ENCODE results near the gene LRFN5.
"Not testable (repeated sequence)": the region's sequence is repeated elsewhere in the genome, so short reads cannot be mapped to it uniquely, and the experiment has no call there.

The LRFN5 gene

DNA sequence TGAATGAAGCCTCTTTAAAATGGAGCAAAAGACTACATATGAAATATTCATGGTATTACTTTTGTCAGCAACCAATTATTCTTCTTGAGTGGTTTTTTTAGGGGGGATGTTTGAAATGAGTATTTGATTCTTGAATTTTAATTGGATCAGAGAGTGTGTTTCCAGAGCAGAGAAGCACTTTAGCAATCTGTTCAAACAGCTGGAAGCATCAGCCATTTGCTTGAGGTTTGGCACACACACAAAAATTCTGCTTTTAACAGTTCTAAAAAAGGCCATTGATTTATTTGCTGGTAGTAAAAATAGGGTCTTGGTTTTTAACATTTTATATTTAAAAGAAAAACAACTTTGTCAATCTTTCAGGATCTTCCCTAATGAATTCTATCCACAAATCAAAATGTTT lies 292.7 kb downstream of the LRFN5 start:
- DNase-seq: no peak

DNA sequence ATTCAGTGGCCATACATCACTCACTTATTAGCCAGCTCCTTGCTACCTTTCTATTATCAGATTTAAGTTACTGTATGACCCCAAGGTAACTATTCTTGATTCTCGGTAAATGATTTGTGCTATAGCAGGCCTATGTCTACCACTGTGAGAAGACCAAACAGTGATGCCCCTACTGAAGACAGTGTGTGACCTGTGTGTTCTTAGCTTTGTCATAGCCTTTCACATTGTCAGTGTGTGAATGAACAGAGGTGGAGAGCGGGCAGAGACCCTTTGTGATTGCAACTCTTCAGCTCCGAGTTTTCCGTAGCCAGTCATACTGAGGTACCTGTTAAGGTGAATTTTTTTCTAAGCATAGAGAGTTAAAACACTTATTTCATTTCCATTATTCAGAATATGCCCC lies 294.0 kb downstream of the LRFN5 start:
- no peak for DNase-seq

DNA sequence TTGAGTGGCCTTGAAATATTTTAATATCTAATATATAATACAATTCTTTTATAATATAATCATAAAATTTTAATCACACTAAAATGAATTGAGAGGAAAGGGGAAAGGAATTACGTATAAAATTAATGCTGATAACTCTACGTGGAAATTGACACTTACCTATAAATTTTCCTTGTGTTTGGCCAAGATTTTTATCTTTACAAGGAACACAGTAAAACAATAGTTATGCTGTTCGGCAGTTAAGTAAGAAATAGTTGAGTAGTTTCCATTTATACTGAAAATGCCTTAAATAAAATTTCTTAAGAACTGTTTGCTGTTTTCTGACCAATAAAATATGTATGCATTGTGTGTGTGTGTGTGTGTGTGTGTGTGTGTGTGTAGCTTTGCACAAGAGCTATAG lies 294.4 kb downstream of the LRFN5 start:
- no peak for DNase-seq

- DNase-seq: no peak
Measured at GRCh38 chr14:41905394-41905964, 298.8 kb downstream of the LRFN5 start.

GRCh38 chr14:41911155-41911554 lies 304.5 kb downstream of the LRFN5 start:
- DNase-seq: not testable (repeated sequence)

DNA sequence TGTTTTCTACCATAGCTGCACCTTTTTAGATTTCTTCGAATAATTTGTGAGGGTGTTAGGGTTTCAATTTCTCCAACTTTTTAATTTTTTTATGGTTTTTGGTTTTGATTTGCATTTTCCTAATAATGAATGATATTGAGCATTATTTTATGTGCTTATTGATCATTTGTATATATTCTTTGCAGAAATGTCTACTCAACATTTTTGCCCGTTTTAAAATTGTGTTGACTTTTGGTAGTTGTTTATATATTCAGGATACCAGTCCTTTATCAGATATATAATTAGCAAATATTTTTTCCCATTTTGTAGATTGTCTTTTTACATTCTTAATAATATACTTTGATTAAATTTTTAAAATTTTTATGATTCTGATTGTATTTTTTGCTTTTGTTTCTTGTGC lies 306.7 kb downstream of the LRFN5 start:
- no peak for DNase-seq

GRCh38 chr14:41915732-41916131 lies 309.1 kb downstream of the LRFN5 start:
- no peak for DNase-seq

- no peak for DNase-seq
Measured at GRCh38 chr14:41916313-41916712, 309.6 kb downstream of the LRFN5 start.

DNA sequence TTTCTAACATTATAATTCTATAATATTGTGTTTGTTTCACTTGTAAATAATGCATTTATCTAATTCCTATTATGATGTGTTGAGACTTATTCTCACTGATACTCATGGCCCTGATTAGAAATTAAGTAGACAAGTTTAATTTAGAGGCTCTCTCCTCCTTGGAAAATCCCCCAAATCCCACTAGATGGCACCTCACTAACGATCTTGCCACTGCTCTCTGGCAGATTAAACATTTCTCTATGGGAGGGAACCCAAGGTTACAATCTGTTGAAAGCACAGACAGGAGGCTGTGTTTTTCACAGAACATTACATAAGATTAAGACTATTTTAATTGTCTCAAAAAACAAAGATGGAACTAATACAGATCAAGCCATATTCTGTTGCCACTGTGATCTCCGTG lies 318.7 kb downstream of the LRFN5 start:
- DNase-seq: no peak

- no peak for DNase-seq
Measured at GRCh38 chr14:41950428-41951151, 343.9 kb downstream of the LRFN5 start.

Data from right kidney (tissue), 1 donor.